GM18868 (cell line): ENCODE results near the gene ANP32A.
"Not testable (repeated sequence)": the region's sequence is repeated elsewhere in the genome, so short reads cannot be mapped to it uniquely, and the experiment has no call there.

ENCODE experiments used
- ATAC-seq: cut with Tn5 transposase; IDR thresholded peaks from one replicate; pipeline ENCODE4 v1.9.1; 2021; ENCODE audit warnings: mild to moderate bottlenecking, moderate library complexity; ENCODE audit not compliant: unreplicated experiment

The ANP32A gene

DNA sequence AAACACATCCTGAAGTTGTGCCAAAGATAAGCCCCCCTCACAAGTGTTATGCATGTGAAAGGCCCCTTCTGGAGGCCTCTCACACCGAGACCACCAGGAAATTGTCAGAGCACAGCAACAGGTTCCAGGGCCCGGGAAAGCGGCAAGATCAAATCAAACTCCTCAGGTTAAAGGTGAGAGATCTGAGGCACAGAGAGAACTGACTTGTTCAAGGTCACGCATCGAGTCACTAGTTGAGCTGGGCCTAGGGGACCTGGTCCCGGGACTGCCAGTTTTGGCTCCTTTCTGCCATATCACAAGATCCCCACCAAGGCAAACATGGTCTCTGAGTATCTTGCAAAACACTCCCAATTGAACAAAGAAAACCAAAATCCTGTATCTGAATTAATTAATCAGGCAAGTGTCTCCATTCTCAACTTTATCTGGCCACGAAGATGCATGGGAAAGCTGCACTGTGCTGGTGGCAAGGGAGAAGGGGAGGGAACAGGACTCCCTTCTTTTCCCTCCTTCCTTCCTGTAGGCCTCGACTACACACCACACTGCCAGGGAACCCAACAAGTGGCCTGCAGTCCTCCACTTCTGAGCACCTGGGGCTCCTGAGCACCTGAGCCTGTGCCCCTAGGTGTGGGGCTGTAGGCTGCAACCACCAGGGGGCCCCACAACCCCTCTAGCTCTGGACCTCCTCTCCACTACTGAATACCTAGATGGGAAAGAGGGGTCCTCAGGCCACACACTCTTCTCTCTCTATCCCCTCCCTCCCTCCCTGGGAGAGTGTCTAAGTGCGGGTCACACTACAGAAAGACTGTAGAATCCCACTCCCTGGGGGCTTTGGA lies 37.3 kb downstream of the ANP32A start:
- no peak for ATAC-seq

DNA sequence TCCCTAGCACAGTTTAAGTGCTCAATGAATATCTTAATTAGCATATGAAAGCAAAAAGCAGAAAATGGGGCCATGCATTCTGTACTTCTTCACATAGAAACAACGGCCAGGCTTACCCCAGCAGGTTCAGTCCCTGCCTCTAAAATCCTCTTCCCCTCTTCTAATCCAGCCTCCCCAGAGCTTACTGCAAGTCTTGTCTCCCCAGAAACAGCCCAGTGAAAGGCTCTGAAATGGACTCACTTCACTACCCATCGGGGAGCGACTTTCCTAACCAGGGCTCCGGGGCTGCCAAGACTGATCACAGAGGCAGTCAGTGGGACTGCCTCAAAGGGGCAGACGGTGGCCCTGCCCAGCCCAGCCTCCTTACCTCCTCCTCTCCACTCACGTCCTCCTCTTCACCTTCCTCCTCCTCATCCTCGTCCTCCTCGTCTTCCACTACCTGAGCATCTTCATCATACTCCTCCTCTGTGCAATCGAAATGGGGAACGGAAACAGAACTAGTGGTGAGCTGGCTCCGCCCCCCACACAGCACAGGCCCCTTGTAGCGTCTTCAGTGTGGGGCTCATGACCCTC lies 38.0 kb downstream of the ANP32A start:
- ATAC-seq, result no peak

DNA sequence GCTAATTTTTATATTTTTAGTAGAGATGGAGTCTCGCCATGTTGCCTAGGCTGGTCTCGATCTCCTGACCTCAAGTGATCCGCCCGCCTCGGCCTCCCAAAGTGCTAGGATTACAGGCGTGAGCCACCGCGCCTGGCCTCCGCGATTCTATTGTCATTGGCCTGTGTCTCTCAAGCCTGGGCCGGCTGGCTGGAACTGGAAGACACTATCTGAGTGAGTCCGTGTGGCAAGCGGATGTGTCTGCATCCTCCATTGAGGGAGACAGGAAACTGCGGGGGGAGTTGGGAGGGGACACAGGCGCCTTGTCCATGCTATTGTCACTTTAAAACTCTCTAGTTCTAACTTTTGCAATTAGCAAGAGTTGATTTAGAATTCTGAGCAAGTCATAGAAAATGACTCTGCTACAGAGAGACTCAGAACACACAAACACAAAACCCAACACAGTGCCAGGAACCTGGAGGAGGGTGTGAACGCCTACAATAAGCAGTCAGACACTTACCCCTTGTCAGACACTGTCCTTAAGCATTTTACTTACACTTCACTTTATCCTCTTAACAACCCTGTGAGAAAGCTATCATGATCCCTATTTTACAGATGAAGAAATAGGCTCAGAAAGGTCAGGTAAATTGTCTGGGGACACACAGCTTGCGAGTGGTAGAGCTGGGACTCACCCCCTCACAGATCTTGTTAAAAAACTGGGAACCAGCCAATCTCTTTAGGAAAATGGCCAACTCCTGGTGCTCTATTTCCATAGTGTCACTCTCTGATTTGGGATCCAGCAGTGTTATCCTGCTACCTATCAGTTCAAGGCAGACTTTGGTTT lies 38.7 kb downstream of the ANP32A start:
- no peak for ATAC-seq

DNA sequence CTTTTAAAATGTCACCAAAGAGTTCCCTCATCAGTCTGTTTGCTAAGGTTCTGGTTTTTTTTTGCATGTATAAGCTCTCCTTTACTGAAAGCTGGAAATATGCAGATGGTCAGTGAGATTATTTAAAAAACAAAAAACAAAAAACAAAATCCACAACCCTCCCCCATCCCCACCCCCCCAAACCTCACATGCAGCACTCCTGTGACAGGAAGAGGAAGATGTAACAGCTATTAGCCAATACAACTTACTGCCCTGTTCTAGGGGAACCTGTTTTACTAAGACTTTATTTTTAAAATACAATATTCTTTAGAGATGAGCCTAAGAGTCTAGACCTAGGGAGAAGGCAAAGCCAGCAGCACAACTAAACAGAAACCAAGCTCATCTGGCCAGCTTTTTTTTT lies 39.5 kb downstream of the ANP32A start:
- ATAC-seq, result no peak

DNA sequence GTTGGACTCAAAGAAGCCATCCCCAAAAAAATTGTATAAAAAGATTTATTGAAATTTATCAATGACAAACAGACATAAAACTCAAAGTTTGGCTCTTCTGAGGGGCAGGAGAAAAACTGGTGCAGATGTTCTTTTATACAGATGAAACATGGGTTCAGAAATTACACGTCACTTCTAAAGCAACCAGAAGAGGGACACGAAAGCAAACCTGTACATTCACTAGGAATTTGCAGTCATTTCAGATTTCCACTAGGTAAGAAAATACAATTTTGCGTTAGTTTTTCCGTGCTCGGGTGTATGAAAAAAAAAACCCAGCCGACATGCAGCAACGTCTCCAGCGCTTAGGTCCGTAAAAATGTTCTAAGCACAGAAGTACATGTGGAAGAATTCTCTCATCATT lies 41.8 kb downstream of the ANP32A start:
- ATAC-seq, result no peak

DNA sequence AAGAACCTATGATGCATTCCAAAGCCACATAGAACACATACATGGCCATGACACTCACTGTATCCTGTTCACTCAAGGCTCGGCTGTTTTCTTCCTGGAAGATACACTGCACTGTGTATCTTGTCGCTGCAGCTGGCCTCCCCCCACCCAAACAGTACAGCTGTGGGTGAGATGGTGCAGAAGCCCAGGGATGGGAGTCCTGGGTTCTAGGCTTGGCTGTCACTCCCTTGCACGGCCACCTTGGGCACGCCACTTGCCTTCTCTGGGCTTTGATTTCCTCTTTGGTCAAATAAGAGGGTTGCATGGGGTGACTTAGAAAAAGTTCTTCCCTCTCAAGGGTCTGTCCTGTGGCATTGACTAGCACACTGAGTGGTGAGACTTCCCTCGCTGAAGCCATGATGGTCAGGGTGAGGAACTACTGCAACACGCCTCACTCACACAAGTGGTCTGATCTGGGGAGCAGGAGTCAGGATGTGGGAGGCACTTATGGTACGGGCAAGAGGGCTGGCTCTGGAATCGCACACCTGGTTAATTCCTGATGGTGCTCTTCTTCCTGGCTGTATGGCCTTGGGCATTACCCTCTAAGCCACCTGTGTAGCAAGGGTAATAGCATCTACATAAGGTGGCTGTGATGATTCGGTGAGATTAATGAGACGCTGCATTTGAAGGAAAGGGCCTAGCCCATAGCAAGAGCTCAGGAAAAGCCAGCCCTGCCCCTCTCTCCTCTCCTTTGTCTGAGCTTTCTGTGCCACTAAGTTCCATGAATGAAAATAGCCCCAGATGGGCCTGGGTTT lies 44.0 kb downstream of the ANP32A start:
- no peak for ATAC-seq

DNA sequence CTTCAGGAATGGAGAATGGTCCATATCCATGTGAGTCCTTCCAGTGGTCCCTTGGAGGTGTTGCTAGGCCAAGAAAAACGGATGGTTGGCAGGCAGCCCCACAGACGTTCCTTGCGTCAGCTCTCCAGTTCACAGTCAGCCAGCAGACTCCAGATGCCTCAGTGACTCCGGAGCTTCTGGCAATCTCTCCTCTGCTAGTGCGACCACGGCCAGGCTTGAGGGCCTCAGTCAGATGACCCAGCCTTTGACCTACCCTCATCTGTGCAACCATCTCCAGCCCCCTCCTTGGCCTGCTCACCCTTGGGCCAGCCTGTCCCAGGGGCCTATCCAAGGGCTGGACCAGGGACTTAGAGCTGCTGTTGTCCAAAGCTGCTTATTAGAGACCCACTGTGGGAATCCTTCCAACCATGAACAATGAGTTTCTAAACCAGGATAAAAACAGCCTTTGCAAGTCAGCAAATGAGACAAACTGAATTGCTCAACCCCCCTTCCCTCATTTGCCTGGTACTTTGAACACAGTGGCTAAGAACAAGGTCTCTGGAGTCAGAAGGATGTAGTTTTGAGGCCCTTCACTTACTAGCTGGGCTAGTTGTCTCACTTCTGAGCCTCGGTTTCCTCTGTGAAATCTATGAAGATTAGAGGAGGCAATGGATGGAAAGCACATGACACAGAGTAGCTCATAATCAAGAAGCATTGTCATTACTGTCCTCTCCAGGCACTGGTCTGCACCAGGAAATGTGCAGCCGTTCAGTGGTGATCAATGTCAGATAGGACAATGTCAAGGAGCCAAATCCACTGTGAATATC lies 44.8 kb downstream of the ANP32A start:
- no peak for ATAC-seq

DNA sequence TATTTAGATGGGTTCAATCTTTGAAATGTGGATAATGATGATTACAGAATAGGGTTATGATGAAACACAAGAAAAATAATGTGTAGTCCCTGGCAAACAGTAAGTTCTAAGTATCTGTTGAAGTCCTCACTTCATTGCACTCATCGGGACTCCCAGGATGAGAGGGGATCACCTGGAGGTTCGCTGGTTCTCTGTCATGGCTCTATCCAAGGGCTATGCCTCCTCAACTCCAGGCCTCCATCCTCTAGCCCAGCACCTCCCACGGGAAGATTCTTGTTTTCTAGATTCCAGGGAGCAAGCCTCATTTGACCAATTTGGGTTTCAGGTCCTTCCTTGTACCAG lies 45.5 kb downstream of the ANP32A start:
- no peak for ATAC-seq

DNA sequence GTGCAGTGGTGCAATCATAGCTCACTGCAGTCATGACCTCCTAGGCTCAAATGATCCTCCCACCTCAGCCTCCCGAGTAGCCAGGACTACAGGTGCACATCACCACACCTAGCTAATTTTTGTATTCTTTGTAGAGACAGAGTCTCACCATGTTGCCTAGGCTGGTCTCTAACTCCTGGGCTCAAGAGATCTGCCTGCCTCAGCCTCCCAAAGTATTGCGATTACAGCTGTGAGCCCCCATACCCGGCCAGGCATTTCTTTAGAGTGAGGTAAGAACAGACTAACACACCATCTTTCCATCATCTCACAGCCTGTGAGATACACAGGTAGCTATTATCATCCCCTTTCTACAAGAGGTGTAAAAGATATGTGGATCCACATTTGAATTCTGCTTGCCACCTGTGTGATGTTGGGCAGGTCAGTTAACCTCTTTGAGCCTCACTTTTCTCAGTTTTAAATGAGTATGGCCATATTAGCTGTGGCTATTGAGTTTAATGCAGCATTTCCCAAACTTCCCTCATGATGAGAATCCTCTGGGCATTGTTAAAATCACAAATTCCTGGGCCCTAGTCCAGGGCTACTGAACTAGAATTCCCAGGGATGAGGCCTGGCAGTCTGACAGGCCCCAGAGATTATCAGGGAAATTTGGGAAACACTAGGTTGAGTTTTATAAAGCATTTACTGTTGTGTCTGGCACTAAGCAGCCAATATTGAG lies 46.0 kb downstream of the ANP32A start:
- ATAC-seq, result no peak

DNA sequence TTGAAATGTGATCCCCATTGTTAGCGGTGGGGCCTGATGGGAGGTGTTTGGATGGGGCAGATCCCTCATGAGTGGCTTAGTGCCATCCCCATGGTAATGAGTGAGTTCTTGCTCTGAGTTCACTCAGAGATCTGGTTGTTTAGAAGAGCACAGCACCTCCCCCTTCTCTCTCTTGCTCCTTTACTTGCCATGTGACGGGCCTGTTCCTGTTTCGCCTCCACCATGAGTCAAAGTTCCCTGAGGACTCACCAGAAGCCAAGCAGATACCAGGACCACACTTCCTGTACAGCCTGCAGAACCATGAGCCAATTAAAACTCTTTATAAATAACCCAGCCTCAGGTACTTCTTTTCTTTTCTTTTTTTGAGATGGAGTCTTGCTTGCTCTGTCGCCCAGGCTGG lies 46.6 kb downstream of the ANP32A start:
- ATAC-seq, result no peak

DNA sequence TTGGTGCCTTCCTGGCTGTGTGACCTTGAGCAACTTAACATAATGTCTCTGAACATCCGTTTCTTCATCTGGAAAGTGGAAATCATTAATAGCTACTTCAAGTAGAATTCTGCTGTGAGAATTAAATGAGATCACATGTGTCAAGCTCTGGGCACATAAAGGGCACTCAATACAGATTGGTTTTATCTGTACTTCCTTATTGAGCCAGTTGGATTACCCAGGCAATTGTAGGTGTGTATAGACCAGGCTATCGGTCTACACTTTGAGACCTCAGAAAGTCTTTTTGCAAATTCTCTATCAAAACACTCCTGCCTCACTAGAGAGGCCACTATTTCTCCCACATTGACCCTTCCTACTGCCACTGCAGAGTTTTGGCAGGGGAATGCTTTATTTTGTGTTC lies 47.7 kb downstream of the ANP32A start:
- no peak for ATAC-seq

DNA sequence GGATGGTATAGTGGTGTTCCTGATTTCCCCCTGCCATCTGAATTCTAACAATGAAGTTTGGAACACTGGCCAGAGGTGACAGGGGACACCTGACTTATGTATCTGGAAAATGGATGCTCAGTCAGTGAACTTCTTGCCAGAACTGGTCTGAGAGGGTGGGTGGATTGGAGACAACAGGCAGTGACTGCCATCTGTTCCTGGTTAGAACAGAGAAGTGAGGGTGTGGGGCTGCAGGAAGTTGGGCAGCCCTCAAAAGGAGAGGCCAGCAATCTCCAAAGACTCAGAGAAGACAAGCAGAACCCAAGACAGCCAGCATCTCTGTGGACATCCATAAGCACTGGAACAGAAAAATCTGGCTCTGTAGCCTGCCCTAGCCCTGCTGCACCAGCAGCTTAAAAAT lies 50.5 kb downstream of the ANP32A start:
- ATAC-seq, result no peak

DNA sequence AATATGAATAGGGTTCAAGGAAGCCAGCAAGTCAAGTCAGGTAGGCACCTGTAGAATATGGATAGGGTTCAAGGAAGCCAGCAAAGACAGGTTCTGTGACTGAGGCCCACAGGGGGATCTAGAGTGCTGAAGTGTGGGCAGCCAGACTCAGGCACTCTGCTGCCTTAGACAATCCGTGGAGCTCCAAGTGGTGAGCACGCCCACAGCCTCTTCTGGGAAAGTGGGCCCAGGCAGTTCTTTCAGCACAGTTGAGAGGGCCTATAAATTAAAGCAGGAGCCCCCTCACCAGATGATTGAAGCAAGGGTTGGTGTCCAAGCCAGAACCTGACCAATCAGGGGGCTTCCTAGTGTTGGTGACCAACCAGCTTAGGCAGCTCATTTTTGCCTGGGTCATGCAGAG lies 51.0 kb downstream of the ANP32A start:
- ATAC-seq, result no peak

DNA sequence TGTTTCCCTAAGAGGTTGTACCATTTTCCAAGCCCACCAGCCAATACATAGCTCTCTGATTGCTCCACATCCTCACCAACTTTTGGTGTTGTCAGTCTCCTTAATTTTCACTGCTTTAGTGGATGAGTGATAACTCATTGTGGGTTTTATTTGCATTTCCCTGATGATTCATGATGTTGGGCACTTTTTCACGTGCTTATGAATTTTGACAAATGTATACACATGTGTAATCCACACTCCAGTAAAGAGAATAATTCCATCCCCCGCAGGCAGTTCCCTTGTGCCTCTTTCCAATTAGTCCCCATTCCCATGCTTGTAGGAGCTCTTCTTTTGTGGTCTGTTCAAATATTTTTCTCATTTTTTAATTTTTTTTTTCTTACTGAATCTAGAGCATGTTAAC lies 52.4 kb downstream of the ANP32A start:
- no peak for ATAC-seq

DNA sequence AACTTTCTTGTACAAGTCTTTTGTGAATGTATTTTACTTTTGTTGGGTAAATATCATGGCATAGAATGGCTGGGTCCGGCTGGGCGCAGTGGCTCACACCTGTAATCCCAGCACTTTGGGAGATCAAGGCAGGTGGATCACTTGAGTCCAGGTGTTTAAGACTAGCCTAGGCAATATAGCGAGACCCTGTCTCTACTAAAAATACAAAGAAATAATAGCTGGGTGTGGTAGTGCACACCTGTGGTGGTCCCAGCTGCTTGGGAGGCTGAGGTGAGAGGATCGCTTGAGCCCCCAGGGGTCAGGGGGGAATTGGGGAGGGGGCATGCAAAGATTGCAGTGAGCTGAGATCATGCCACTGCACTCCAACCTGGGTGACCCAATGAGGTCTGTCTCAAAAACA lies 52.9 kb downstream of the ANP32A start:
- no peak for ATAC-seq

DNA sequence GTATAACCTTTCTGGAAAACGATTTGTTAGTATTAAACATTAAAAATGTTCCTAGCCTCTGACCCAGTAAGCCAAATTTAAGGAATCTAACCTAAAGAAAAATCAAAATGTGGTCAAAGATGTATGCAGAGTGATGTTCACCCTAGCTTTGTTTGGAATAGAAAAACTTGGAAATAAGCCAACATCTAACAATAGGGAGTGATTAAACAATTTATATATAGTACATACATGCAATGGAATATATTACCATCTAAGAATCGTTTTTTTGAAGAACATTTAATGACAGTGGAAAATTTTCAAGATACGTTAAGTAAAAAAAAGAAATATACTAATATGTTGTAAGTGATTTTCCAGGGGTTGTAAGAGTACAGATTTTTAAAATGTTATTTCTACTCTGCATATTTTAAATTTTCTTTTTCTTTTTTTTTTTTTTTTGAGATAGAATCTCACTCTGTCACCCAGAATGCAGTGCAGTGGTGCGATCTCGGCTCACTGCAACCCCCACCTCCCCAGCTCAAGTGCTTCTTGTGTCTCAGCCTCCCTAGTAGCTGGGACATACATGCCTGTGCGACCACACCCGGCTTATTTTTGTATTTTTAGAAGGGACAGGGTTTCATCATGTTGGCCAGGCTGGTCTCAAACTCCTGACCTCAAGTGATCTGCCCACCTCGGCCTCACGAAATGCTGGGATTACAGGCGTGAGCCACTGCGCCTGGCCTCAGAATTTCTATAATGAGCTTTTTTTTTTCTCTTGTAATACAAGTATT lies 54.9 kb downstream of the ANP32A start:
- no peak for ATAC-seq

DNA sequence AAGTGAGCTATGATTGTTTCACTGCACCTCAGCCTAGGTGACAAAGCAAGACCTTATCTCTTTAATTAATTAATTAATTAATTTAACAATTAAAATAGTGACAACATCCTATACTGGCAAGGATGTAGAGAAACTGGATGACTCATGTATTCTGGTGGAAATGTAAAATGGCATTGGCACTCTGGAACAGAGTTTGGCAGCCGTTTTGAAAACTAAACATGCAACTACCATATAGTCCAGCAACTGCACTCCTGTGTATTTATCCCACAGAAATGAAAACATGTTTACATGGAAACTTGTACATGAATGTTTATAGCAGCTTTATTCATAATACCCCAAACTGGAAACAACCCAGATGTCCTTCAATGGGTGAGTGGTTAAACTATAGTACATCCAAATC lies 56.6 kb downstream of the ANP32A start:
- no peak for ATAC-seq

DNA sequence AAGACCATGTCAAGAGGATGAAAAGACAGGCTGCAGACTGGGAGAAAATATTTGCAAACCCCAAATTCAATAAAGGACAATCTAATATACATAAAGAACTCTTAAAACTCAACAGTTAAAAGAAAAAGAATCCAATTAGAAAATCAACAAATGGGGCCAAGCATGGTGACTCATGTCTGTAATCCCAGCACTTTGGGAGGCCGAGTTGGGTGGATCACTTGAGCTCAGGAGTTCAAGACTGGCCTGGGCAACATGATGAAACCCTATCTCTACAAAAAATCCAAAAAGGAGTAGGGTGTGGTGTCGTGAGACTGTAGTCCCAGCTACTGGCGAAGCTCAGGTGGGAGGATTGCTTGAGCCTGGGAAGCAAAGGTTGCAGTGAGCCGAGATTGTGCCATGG lies 57.6 kb downstream of the ANP32A start:
- no peak for ATAC-seq

DNA sequence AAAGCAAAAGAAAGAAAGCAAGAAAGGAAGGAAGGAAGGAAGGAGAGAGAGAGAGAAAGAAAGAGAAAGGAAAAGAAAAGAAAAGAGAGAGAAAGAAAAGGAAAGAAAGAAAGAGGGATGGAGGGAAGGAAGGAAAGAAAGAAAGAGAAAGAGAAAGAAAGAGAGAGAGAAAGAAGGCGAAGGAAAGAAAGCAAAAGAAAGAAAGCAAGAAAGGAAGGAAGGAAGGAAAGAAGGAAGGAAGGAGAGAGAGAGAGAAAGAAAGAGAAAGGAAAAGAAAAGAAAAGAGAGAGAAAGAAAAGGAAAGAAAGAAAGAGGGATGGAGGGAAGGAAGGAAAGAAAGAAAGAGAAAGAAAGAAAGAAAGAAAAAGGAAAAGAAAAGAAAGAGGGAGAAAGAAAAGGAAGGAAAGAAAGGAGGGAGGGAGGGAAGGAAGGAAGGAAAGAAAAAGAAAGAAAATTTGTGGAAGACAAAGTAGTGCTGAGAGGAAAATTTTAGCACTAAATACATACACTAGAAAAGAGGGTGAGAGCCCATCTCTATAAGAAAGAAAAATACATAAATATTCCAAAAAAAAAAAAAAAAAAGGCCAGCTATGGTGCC lies 60.6 kb downstream of the ANP32A start:
- not testable (repeated sequence) for ATAC-seq
